Fibroblast of pulmonary artery (primary cell): ENCODE measurements around the gene EPS8L3.

ENCODE experiments used
- DNase-seq: peaks from one replicate; pipeline ENCODE4 v3.0.0-alpha.2; 2010; ENCODE audit warnings: low read depth
- H3K4me3 ChIP-seq: replicated peaks from 2 replicates; pipeline ENCODE4 v1.5.1; 2011; ENCODE audit warnings: low read depth, mild to moderate bottlenecking, control low read depth, low read length, moderate library complexity
- TF ChIP-seq, protein P1 (sequence below): IDR thresholded peaks from 2 replicates; pipeline ENCODE4 v1.5.1; 2011; ENCODE audit warnings: mild to moderate bottlenecking, control low read depth, low read length, inconsistent platforms; ENCODE audit errors: missing control alignments

The EPS8L3 gene

DNA sequence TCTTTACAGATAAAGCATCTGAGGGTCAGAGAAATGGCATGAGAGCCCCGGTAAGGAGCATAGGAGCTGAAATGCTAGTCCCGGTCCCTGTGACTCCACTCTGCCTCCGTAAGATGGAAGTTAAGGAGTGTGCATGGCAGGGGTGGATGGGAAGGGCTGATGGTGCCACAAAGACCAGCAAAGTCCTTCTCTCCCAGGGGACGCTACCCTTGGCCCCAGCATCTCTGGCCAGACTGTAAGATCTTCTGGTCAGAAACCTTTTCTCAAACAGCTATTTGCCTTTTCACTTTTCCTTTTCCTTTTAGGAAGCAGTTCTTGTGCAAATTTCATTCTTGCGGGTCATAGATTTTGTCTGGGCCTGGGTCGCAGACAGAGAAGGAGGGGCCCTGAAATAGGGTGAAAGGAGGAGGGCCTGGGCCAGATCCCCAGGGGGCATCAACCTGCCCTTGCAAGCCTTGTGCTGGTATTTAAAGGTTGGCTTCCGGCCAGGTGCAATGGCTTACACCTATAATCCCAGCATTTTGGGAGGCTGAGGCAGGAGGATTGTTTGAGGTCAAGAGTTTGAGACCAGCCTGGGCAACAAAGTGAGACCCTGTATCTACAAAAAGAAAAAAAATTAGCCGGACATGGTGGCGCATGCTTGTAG, 14.4 kb upstream of the EPS8L3 start:
- no peak overlapping the region for H3K4me3 ChIP-seq
- no peak for DNase-seq
- TF ChIP-seq, protein P1, sequence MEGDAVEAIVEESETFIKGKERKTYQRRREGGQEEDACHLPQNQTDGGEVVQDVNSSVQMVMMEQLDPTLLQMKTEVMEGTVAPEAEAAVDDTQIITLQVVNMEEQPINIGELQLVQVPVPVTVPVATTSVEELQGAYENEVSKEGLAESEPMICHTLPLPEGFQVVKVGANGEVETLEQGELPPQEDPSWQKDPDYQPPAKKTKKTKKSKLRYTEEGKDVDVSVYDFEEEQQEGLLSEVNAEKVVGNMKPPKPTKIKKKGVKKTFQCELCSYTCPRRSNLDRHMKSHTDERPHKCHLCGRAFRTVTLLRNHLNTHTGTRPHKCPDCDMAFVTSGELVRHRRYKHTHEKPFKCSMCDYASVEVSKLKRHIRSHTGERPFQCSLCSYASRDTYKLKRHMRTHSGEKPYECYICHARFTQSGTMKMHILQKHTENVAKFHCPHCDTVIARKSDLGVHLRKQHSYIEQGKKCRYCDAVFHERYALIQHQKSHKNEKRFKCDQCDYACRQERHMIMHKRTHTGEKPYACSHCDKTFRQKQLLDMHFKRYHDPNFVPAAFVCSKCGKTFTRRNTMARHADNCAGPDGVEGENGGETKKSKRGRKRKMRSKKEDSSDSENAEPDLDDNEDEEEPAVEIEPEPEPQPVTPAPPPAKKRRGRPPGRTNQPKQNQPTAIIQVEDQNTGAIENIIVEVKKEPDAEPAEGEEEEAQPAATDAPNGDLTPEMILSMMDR = no peak

DNA sequence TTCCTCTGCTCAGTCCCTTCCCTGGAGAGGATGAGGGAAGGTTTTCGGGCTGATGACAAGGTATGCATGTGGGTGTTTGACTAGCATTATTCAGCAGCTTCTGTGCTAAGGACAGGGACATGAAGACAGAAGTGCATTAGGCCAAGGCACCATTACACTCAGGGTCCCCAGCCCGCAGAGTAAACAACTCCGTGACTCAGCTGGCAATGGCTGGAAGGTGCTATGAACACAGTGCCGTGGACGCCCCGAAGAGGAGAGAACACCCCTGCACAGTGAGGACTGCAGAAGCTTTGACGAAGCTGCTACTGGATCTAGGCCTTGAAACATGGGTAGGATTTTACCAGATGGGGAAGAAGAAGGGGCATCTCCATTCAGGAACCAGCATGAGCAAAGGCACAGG, 13.7 kb upstream of the EPS8L3 start:
- TF ChIP-seq, protein P1 = no peak
- DNase-seq = no peak
- H3K4me3 ChIP-seq = no peak overlapping the region

DNA sequence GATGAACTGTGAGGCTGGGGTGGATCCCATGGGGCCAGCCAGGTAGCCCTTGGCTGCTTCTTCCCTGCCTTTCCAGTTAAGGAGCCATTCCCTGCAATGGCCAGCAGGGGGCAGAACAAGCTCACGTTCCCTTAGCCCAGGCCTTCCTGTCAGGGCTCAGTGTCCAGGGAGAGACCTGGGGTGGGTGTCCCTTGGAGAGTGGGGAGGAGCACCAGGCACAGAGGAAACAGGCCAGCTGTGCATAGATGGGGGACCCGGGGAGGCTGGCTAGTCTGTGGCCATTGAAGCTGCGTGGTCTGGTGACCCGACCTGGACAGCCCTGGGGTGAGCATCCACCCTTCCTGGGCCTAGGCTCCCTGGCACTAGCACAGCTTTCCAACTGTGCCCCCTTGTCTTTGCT, 13.2 kb upstream of the EPS8L3 start:
- TF ChIP-seq, protein P1 = peak; percentile 94
- H3K4me3 ChIP-seq = no peak overlapping the region
- DNase-seq = peak; percentile 87

DNA sequence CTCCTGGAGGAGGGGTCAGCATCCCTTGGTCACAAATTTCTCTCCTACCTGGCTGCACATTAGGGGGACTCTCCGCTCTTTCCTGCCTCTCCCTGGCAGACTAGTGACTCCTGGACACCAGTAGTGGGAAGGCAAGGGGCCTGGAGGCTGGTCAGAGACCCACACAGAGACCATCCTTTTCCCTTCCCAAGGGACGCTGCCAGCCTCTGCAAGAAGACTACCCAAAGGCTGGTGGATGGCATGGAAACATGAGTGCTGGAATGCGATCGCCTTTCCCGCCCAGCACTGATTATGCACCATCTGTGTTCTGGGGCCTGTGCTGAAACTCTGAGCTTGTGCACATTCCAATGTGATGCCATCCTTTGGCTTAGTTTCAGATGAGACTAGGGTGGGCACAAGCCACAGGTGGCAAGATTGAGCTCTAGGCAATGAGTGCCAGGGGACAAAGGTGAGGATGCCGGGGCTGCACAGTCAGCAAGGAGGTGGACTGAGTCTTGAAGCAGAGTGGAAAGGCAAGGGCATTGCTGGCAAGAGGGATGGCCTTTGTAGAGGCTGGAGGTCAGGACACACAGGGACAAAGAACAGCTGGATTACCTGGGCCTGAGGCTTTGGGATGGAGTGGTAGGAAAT, 12.6 kb upstream of the EPS8L3 start:
- no peak overlapping the region for H3K4me3 ChIP-seq
- DNase-seq = no peak
- TF ChIP-seq, protein P1 = no peak

DNA sequence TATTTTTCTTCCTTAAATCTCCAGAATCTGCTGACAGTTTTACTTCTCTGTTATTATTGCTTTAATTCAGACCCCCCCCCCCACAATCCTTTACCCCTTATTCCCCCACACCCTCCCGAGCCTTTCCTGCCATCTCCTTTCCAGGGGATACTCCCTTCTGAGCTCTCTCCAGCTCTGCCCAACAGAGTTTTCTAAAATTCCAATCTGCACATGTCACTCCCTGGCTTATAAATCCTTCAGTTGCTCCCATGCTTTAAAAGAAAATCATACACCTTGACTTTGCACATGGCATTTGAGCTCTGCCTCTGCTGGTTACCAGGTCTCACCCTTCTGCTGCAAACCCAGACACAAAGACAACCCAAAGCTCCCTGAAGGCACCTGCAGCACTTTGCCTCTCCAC, 11.7 kb upstream of the EPS8L3 start:
- no peak overlapping the region for H3K4me3 ChIP-seq
- DNase-seq = no peak
- TF ChIP-seq, protein P1 = no peak

DNA sequence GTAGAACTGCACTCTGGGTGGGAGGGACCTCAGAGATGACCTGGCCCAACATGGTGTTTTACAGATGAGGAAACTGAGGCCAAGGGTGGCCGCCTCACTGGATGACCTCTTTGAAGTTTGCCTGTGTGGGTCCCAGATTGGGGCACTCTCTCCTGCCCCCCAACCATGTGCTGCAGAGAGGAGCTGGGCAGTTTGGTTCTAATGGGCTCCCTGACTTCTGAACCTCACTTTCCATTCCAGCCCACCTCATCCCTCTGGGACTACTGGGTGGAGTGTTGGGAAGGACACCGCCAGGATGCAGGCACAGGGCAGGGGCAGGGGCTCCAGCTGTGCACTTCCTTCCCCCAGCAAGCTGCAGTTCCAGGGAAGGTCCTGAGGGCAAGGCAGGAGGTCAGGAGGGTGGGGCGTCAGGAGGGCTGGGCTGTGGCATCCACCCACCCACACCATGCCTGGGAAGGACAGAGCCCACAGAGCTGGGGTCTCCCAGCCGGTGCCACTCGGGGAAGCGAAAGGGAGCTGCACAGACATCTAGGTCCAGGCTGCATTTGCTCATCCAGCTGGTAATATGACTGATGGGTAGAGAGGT, 10.3 kb upstream of the EPS8L3 start:
- DNase-seq = no peak
- no peak overlapping the region for H3K4me3 ChIP-seq
- TF ChIP-seq, protein P1 = no peak
